PC-9 (cell line): ENCODE data around the gene HAGHL. TPM values are rescaled to one million over a fixed set of nuclear protein-coding genes. Genes with fewer than 3 reads are reported as not detected.
A peak's percentile ranks its signal among the peaks of the same experiment; 100 is the strongest.

Experiments
- BruUV-seq: library from RNA; stranded (reverse); fragments of 400-500 nt; replicated peaks from 2 replicates; lab custom pipeline; 2021; lab: Mats Ljungman, UMichigan
- CTCF ChIA-PET: fragments of 300-600 bp; sonication (Branson Sonifier 250); formaldehyde crosslinking; loops from one replicate; lab custom pipeline; 2022; ENCODE audit warnings: antibody characterized with exemption; lab: Charles Lee
- POLR2A ChIA-PET: fragments of 300-600 bp; sonication (Branson Sonifier 250); formaldehyde crosslinking; loops from one replicate; lab custom pipeline; 2022; ENCODE audit warnings: antibody characterized with exemption; ENCODE audit not compliant: unreplicated experiment; lab: Charles Lee
- DNase-seq, 2 experiments: peaks; one replicate each; pipeline versions ENCODE4 v3.0.0 to v3.0.0-alpha.2; 2015 to 2022; ENCODE audit warnings: mixed read lengths in 1 of 2
- H2AFZ ChIP-seq: fragments of 200-600 bp; sonication (generic); 2 replicates; pipeline ENCODE4 v1.8.1; 2017; ENCODE audit warnings: antibody characterized with exemption
- H3F3A ChIP-seq: fragments of 200-600 bp; sonication (generic); 2 replicates; pipeline ENCODE4 v1.8.1; 2017; ENCODE audit warnings: antibody characterized with exemption, mild to moderate bottlenecking, low read depth; ENCODE audit not compliant: insufficient read depth
- H3K27ac ChIP-seq: fragments of 200-600 bp; sonication (generic); 2 replicates; pipeline ENCODE4 v1.6.1; 2016; ENCODE audit warnings: mixed run types
- H3K27me3 ChIP-seq: fragments of 200-600 bp; sonication (generic); 2 replicates; pipeline ENCODE4 v1.6.1; 2016; ENCODE audit warnings: low read depth, mixed run types; ENCODE audit not compliant: insufficient read depth
- H3K36me3 ChIP-seq: fragments of 200-600 bp; sonication (generic); 2 replicates; pipeline ENCODE4 v1.6.1; 2016; ENCODE audit warnings: low read depth, mixed run types
- H3K4me1 ChIP-seq: fragments of 200-600 bp; sonication (generic); replicated peaks from 2 replicates; pipeline ENCODE4 v1.6.1; 2016; ENCODE audit warnings: mixed run types; ENCODE audit not compliant: insufficient read depth
- H3K4me2 ChIP-seq: fragments of 200-600 bp; sonication (generic); 2 replicates; pipeline ENCODE4 v1.6.1; 2017; ENCODE audit warnings: mixed run types
- H3K4me3 ChIP-seq: fragments of 200-600 bp; sonication (generic); 2 replicates; pipeline ENCODE4 v1.6.1; 2016; ENCODE audit warnings: mixed run types
- H3K79me2 ChIP-seq: fragments of 200-600 bp; sonication (generic); 2 replicates; pipeline ENCODE4 v1.6.1; 2017; ENCODE audit warnings: low read depth, mixed run types
- H3K9me2 ChIP-seq: fragments of 200-600 bp; sonication (generic); 2 replicates; pipeline ENCODE4 v1.8.1; 2017; ENCODE audit warnings: mild to moderate bottlenecking; ENCODE audit not compliant: insufficient read depth
- H3K9me3 ChIP-seq: fragments of 200-600 bp; sonication (generic); 2 replicates; pipeline ENCODE4 v1.8.1; 2016; ENCODE audit warnings: low read depth; ENCODE audit not compliant: insufficient read depth
- H4K20me1 ChIP-seq: fragments of 200-600 bp; sonication (generic); 2 replicates; pipeline ENCODE4 v1.8.1; 2017; ENCODE audit not compliant: insufficient read depth
- EZH2 ChIP-seq: fragments of 200-600 bp; sonication (generic); IDR thresholded peaks from 2 replicates; pipeline ENCODE4 v1.8.0; 2017; ENCODE audit warnings: antibody characterized with exemption, low read depth
- intact Hi-C: fragments of 100-400 bp; cut with micrococcal nuclease; formaldehyde crosslinking; loops from one replicate; pipeline ENCODE4 v1.10.0; 2022; ENCODE audit not compliant: unreplicated experiment
- total RNA-seq: library from RNA; stranded (reverse); gene quantifications from 2 replicates; pipeline ENCODE4 v1.2.3, GENCODE V29; 2021
- TF ChIP-seq, protein P1 (sequence below): fragments of 200-600 bp; sonication (generic); conservative IDR thresholded peaks from 2 replicates; pipeline ENCODE4 v1.6.1; 2017; ENCODE audit warnings: mixed run types, antibody characterized with exemption, mild to moderate bottlenecking, moderate library complexity

The HAGHL gene
- total RNA-seq, 1 experiment from 2014 or later = 31.0 TPM

DNA sequence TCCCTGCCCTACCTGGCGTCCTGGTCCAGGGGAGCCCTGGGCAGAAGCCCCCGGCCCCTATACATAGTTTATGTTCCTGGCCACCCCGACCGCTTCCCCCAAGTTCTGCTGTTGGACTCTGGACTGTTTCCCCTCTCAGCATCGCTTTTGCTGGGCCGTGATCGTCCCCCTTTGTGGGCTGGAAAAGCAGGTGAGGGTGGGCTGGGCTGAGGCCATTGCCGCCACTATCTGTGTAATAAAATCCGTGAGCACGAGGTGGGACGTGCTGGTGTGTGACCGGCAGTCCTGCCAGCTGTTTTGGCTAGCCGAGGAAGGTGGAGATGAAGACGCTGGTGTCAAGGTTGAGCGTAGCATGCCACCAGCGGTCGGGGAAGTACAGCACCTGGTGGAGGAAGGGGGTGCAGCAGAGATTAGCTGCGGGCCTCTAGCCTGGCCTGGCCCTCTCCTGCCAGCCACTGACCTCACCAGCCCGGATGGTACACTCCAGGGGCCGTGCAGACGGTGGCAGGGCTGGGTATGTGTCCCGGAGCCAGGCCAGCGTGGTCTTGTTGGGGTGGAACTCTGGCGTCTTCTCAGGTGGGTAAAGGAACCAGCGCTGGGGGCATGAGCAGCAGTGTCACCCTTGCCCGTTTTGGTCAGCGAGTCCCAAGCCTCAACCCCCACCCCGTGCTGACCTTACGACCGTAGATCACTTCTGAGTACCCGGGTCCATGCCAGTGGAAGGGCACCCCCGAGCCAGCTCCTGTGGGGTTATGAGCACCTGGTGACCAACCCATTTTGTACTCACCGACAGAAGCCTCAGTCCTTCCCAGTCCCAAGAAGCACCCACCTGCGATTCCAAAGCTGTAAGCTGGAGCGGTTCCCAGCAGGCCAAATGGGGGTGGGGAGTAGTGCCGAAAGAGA lies 44.2 kb upstream of the HAGHL start:
- ChIA-PET CTCF (no interaction called here), POLR2A (interaction anchor here (0.6 kb wide), 1 partner anchor 112 kb away, joined by 7 read pairs; no protein-coding TSS in a partner anchor)
- TF ChIP-seq, protein P1, sequence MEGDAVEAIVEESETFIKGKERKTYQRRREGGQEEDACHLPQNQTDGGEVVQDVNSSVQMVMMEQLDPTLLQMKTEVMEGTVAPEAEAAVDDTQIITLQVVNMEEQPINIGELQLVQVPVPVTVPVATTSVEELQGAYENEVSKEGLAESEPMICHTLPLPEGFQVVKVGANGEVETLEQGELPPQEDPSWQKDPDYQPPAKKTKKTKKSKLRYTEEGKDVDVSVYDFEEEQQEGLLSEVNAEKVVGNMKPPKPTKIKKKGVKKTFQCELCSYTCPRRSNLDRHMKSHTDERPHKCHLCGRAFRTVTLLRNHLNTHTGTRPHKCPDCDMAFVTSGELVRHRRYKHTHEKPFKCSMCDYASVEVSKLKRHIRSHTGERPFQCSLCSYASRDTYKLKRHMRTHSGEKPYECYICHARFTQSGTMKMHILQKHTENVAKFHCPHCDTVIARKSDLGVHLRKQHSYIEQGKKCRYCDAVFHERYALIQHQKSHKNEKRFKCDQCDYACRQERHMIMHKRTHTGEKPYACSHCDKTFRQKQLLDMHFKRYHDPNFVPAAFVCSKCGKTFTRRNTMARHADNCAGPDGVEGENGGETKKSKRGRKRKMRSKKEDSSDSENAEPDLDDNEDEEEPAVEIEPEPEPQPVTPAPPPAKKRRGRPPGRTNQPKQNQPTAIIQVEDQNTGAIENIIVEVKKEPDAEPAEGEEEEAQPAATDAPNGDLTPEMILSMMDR = no peak
- no peak for TF ChIP-seq EZH2
- BruUV-seq = no TSS peak
- peak overlapping the region; percentile 83 for H3K4me3 ChIP-seq
- peaks cover 33% of the 10 kb centered on the region for H3K79me2 ChIP-seq
- peaks cover 30% of the 10 kb centered on the region for H4K20me1 ChIP-seq
- no peak overlapping the region for H2AFZ ChIP-seq
- no peak overlapping the region for H3K27ac ChIP-seq
- H3K27me3 ChIP-seq = no peaks in the 10 kb centered on the region
- peaks cover 33% of the 10 kb centered on the region for H3K4me1 ChIP-seq
- no peaks in the 10 kb centered on the region for H3K9me2 ChIP-seq
- no peak for DNase-seq
- H3K4me2 ChIP-seq = peak overlapping the region; percentile 86
- H3K9me3 ChIP-seq = no peaks in the 10 kb centered on the region
- intact Hi-C loops = loop anchor here (5.0 kb wide), 1 partner anchor 155 kb away; the partner anchor contains the start of gene CAPN15
- no peaks in the 10 kb centered on the region; the same call in 1 of the 2 replicates for H3K36me3 ChIP-seq
- peaks cover 40% of the 10 kb centered on the region; the same call in 1 of the 2 replicates for H3F3A ChIP-seq

DNA sequence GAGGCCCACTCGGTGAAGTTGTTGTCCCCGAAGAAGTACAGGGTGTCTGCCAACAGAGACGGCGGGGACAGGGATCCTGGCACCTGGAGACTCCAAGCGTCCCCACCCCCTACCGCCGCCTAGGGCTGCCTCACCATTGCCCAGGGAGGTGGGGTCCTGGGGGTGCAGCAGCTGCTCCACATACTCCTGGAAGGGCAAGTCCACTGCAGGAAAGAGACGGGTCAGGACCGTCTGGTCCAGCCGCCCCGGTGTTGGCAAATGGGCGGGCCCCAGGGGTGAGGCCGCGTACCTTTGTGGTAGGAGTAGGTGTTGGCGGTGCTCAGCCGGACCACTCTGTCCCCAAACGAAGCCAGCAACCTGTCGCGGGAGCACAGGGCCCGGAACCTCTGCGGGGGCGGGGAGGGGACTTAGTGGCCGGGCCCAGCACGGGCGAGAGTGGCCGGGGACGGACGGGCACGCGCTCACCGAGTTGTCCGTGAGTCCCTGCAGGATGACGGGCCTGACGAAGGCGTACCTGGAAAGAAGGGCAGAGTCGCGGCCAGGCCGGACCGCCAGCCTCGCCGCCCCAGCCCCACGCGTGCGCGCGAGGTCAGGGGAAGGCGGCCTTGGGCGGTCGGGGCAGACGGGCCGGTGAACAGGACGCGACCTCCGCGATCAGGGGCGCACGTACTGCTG lies 43.4 kb upstream of the HAGHL start:
- Histone ChIP-seq H3K36me3 (no peaks in the 10 kb centered on the region; the same call in 1 of the 2 replicates), H3K4me3 (peak overlapping the region; percentile 83), H3F3A (peaks cover 41% of the 10 kb centered on the region; the same call in 1 of the 2 replicates), H3K4me1 (peaks cover 33% of the 10 kb centered on the region), H2AFZ (no peak overlapping the region), H3K9me2 (no peaks in the 10 kb centered on the region), H3K27ac (no peak overlapping the region), H3K9me3 (no peaks in the 10 kb centered on the region), H3K4me2 (peak overlapping the region; percentile 86), H3K79me2 (peaks cover 33% of the 10 kb centered on the region), H4K20me1 (peaks cover 30% of the 10 kb centered on the region), H3K27me3 (no peaks in the 10 kb centered on the region)
- intact Hi-C loops = loop anchor here (5.0 kb wide), 1 partner anchor 156 kb away; the partner anchor contains the start of gene CAPN15
- TF ChIP-seq EZH2 = no peak
- TF ChIP-seq, protein P1 = no peak
- no TSS peak for BruUV-seq
- DNase-seq = no peak
- ChIA-PET CTCF (no interaction called here), POLR2A (no interaction called here)

DNA sequence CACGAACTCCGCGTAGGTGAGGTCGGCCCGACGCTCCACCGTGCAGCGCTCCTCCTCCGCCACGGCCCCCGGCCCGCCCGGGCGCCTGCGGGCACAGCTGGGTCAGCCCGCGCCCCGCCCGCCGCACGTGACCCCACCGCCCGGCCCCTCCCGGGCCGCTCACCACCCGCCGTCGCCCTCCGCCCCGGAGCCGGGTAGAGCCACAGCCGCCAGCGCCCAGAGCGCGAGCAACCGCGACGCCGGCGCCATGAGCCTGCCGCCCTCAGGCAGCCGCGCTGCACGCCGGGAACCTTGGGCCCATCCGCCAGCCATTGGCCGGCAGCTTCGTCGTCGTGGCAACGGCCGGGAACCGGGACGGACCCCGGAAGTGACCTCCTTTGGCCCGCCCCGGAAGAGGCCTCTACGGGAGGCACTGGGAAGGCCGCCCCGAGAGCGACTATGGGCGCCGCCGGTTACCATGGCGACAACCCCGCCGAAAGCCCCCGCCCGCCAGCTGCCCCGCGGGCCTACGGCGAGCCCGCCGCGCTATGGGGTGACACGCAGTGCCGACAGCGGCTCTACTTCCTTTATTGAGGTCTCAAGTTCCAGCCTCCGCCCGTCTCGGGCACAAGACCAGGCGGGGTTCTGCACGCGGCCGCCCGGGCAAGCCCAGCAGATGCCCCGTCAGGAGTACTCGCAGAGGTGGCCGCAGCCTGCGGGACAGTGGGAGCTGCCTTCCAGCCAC lies 42.7 kb upstream of the HAGHL start, which contains the start of gene JMJD8:
JMJD8 (minus strand) TSS at position 264 of the 724 bp plus-strand sequence; CDS start at position 249, 15 bp downstream.
- Histone ChIP-seq H4K20me1 (peaks cover 30% of the 10 kb centered on the region), H3K27me3 (no peaks in the 10 kb centered on the region), H3K4me2 (peak within 1 kb of the TSS; percentile 86), H3K4me3 (peak within 1 kb of the TSS; percentile 83), H2AFZ (peak within 1 kb of the TSS; percentile 68; the same call in 1 of the 2 replicates), H3K9me2 (no peaks in the 10 kb centered on the region), H3K4me1 (peaks cover 37% of the 10 kb centered on the region), H3K9me3 (no peaks in the 10 kb centered on the region), H3K79me2 (peaks cover 39% of the 10 kb centered on the region), H3F3A (peaks cover 34% of the 10 kb centered on the region; the same call in 1 of the 2 replicates), H3K27ac (no peak within 1 kb of the TSS), H3K36me3 (no peaks in the 10 kb centered on the region; the same call in 1 of the 2 replicates)
- TF ChIP-seq, protein P1 = no peak
- TF ChIP-seq EZH2 = no peak
- POLR2A ChIA-PET = no interaction called here
- CTCF ChIA-PET = no interaction called here
- no TSS peak for BruUV-seq
- intact Hi-C loops = loop anchor here (5.0 kb wide), 1 partner anchor 157 kb away; the partner anchor contains the start of gene CAPN15
- DNase-seq = peak; percentile 92 to 99
